HG03442 (cell line): Measurements from ENCODE around the gene LARGE1.

Source experiments
- ATAC-seq: cut with Tn5 transposase; IDR thresholded peaks from one replicate; pipeline ENCODE4 v1.9.1; 2021; ENCODE audit warnings: mild to moderate bottlenecking, moderate library complexity; ENCODE audit not compliant: unreplicated experiment

The LARGE1 gene

DNA sequence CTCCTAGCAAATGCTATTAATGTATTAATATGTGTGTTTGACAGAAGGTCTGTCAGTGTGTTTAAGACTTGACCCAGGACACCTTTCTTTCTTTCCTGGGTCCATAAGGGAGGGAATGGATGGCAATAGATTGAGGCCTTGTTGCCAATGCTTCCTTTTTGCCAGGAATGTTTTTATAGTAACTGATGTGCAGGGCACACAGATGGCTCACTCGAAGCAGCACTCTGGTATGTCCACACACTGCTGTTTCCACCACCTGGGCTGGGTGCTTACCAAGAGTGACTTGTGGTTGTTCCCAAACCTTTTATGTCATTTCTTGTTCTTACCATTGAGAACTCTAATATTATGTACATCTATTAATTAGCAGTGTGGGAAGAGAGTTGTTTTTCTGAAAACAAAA, 465.2 kb downstream of the LARGE1 start:
- ATAC-seq, result no peak

GRCh38 chr22:33451866-33452469, 468.3 kb downstream of the LARGE1 start:
- no peak for ATAC-seq

GRCh38 chr22:33450756-33451155, 469.5 kb downstream of the LARGE1 start:
- ATAC-seq, result no peak

- ATAC-seq, result no peak
Observed at GRCh38 chr22:33447733-33448132, 472.5 kb downstream of the LARGE1 start.

- no peak for ATAC-seq
Observed at GRCh38 chr22:33443683-33444082, 476.6 kb downstream of the LARGE1 start.

- no peak for ATAC-seq
Observed at GRCh38 chr22:33440756-33441155, 479.5 kb downstream of the LARGE1 start.

GRCh38 chr22:33438273-33438672, 482.0 kb downstream of the LARGE1 start:
- ATAC-seq, result no peak

- no peak for ATAC-seq
Observed at GRCh38 chr22:33431300-33431699, 489.0 kb downstream of the LARGE1 start.

- ATAC-seq, result no peak
Observed at GRCh38 chr22:33429281-33429680, 491.0 kb downstream of the LARGE1 start.

DNA sequence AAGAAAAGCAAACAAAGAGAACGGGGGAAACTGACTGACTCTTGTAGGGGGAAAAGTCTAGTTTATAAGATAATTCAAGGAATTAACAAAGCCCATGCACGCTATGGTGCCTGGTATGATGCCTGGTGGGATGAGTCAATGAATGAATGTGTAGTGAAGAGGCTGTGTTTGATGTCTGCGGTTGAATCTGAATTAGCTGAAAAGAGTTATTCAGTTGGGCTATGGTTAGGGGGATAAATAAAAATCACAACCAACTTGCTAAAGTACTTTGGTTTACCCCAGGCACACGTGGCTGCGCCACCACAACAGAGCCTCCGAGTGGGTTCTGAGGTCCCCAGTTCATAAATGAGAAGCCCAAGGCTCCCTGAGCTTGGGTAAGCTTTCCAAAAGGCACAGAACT, 492.8 kb downstream of the LARGE1 start:
- ATAC-seq, result no peak

DNA sequence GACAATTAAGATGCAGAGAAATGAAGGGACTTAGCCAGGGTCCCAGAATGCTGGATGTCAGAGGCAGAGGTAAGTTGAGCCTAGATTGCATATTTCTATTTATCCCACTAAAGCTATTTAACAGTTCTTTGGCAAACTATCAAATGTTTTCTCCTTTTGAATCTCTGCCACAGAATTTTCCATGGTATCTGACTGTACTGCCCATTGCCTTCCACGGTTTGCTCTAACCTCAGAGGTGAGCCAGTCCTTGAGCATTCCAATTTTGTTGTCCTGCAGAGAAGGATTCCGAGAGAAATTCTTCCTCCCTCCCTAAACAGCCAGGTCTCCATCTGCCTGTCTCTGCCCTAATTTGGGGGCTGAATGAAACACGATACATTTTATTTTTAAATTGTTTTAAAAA, 493.8 kb downstream of the LARGE1 start:
- no peak for ATAC-seq

DNA sequence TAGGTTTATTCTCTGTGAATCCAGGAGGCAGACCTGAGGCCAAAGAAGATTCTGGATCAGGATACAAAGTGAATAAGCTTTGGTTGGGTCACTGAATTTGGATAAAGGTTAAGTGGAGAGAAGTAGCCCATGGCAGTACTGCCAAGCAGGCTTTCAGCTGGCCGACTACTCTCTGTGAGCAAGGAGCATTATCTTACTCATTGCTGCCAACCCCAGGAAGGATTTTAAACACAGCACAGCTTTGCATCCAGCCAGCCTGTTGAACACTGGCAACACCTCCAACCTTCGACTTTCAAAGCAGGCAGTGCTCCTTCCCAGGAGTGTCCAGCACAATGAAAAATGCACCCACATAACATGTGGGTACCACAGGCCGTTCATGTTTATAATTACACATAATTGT, 498.4 kb downstream of the LARGE1 start:
- ATAC-seq, result no peak

DNA sequence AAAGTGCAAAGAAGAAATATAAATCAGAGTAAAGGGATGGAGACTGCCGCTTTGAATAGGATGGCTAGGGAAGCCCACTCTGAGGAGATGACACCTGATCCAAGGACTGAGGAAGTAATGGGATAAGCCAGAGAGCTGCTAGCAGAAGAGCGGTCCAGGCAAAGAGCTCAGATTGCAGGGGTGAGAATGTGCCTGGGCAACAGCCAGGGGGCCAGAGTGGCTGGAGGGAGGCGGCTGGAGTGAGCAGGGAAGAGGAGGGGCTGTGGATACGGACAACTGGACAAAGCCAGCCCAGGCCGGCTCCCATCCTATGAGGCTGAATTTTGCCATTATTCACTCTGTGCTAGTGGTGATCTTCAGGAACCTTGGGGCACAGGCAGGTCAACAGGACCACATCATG, 501.8 kb downstream of the LARGE1 start:
- ATAC-seq, result no peak

DNA sequence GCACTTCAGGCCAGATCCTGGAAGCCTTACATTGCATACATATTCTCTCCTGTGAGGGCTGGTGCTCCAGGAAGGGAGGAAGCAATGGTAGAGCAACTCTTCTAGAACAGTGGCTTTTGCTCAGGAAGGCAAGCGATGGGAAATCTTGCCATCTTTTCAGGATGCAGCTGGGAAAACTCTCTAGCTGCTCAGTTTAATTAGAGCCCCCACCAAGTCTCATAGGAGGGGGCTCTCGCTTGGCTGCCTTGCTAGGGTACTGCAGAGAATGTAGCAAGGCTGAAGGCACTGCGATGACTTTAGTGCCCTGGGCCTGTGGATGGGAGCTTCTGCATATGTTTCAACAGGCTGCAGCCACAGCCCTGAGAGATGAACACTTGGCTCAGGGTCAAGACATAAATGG, 504.9 kb downstream of the LARGE1 start:
- ATAC-seq, result no peak

DNA sequence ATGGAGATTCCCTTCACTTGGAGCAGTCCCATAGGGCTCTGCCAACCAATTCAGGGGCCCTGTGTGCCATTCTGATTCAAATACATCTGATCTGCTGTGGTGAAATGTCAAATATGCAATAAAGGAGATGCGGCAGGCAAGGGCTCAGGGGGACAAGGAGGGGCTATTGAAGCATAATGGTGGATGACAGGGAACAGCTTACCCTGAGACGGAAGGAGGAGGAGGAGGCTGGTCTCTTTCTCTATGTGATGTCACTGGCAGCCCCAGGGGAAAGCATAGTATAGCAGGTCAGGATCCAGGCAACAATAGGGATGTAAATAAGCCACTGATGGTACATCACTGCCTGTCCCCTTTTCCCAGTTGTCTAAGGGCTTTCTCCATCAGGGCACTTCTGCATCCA, 511.2 kb downstream of the LARGE1 start:
- no peak for ATAC-seq

GRCh38 chr22:33405194-33405593, 515.1 kb downstream of the LARGE1 start:
- no peak for ATAC-seq

- ATAC-seq, result no peak
Observed at GRCh38 chr22:33404723-33405122, 515.6 kb downstream of the LARGE1 start.

DNA sequence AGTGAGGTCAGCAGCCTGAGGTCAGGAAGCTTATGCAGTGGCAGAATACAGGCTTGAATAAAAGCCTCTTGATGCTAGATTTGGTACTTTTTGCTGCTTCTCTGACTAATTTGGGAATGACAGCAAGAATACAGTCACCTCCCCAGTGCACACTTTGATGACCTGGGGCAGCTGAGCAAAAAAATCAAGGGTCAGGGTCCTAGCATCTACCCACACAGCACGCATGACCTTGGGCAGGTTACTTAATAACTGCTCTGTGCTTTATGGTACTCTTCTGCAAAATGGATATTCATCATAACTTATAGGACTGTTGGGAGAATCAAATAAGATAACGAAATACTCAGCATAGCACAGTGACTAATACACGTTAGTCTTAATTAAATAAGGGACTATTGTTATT, 518.0 kb downstream of the LARGE1 start:
- no peak for ATAC-seq

GRCh38 chr22:33401291-33401690, 519.0 kb downstream of the LARGE1 start:
- no peak for ATAC-seq

- ATAC-seq, result no peak
Observed at GRCh38 chr22:33400891-33401290, 519.4 kb downstream of the LARGE1 start.

DNA sequence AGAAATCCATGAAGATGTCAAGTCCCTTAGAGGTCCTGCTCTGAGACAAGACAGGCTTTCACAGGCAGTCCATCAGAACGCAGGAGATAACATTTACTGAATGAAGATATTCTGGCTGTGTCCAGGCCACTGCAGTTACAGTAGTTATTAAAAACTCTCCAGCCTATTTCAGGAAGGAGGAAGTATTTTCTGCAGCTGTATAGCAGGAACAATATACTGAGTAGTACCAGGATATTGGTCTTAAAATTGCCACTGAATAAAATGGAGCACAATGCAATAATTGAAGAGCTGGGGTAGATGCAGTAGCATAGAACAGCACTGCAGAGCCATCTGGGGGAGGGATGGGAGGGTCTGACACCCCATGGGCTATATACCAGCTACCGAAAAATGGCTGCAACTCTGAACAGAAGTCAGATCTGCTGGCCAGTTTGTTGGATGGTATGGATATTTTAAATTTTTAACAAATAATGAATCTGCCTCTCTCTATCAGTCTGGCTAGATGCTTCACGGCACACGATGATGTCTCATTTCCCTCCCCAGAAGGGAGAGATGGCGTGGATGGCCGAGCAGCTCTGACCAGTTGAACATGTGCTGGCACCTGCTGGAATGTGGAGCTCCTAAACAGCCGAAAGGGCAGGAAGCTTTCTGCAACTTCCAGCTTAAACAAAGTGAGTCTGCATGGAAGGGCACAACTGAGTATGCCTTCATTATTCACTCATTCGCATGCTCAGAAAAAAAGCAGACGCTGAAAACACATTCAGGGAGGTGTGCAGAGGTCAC, 520.0 kb downstream of the LARGE1 start:
- no peak for ATAC-seq

GRCh38 chr22:33397381-33397907, 522.8 kb downstream of the LARGE1 start:
- ATAC-seq, result no peak
